HFFc6 (cell line): Measurements from ENCODE around the gene TMEM252. TPM values are rescaled to one million over a fixed set of nuclear protein-coding genes. Genes with fewer than 3 reads are reported as not detected.

Experiments used
- DNase-seq: peaks from one replicate; pipeline ENCODE4 v3.0.0-alpha.2; 2018
- H3K27ac Mint-ChIP-seq: 2 replicates; pipeline ENCODE4 v1.8.0; 2020; ENCODE audit warnings: mild to moderate bottlenecking, mixed read lengths
- H3K27me3 Mint-ChIP-seq: 2 replicates; pipeline ENCODE4 v1.8.0; 2021; ENCODE audit warnings: mild to moderate bottlenecking, moderate library complexity, mixed read lengths; ENCODE audit not compliant: insufficient read depth
- H3K36me3 Mint-ChIP-seq: 2 replicates; pipeline ENCODE4 v1.8.0; 2021; ENCODE audit warnings: low read depth, mixed read lengths
- H3K4me1 Mint-ChIP-seq: 2 replicates; pipeline ENCODE4 v1.8.0; 2020; ENCODE audit warnings: low read depth, mixed read lengths
- H3K4me3 Mint-ChIP-seq: 2 replicates; pipeline ENCODE4 v1.8.0; 2020; ENCODE audit warnings: mild to moderate bottlenecking, moderate library complexity, mixed read lengths
- H3K9me3 Mint-ChIP-seq: 2 replicates; pipeline ENCODE4 v1.8.0; 2020; ENCODE audit warnings: mild to moderate bottlenecking, mixed read lengths
- CTCF ChIP-seq: fragments of 200-600 bp; sonication (generic); IDR thresholded peaks from 2 replicates; pipeline ENCODE4 v1.5.0; 2021; ENCODE audit warnings: antibody characterized with exemption, mild to moderate bottlenecking
- long read RNA-seq: library from polyadenylated mRNA; unstranded; transcript quantifications from one replicate; pipeline ENCODE4 v2.0.0, GENCODE V29; 2019
- total RNA-seq, 6 experiments: library from RNA; stranded (reverse); fragmentation: NEBNext Ultra II Directional; extraction: Animal tissue kit (Norgen Biotek cat#: 25700); gene quantifications; 2 replicates in 1 of 6; 3 replicates in 5 of 6; pipeline ENCODE4 v1.2.3, GENCODE V29; 2021

Gene TMEM252
- total RNA-seq, result not detected
- long read RNA-seq, result 0 reads

- no peaks in the 10 kb centered on the region for H3K4me1 Mint-ChIP-seq
- H3K27me3 Mint-ChIP-seq, result peaks cover under 1% of the 10 kb centered on the region; the same call in 1 of the 2 replicates
- no peaks in the 10 kb centered on the region for H3K36me3 Mint-ChIP-seq
- no peaks in the 10 kb centered on the region; the same call in 1 of the 2 replicates for H3K9me3 Mint-ChIP-seq
- no peak within 1 kb of the TSS for H3K4me3 Mint-ChIP-seq
- DNase-seq, result no peak
- TF ChIP-seq CTCF, result no peak
- no peak within 1 kb of the TSS for H3K27ac Mint-ChIP-seq
Observed at GRCh38 chr9:68540712-68541535, at the start of gene TMEM252. TSS of gene TMEM252 (minus strand) at chr9:68540883. CDS start at chr9:68540814, 69 bp downstream.

GRCh38 chr9:68585034-68585761 lies 44.5 kb upstream of the TMEM252 start:
- no peak overlapping the region for H3K27ac Mint-ChIP-seq
- no peaks in the 10 kb centered on the region for H3K4me1 Mint-ChIP-seq
- no peaks in the 10 kb centered on the region for H3K36me3 Mint-ChIP-seq
- DNase-seq, result no peak
- TF ChIP-seq CTCF, result no peak
- no peak overlapping the region for H3K4me3 Mint-ChIP-seq
- no peaks in the 10 kb centered on the region; the same call in none of the 2 replicates for H3K27me3 Mint-ChIP-seq
- H3K9me3 Mint-ChIP-seq, result no peaks in the 10 kb centered on the region

- peak; percentile 80 for DNase-seq
- TF ChIP-seq CTCF, result peak; percentile 99
- no peak overlapping the region for H3K4me3 Mint-ChIP-seq
- H3K36me3 Mint-ChIP-seq, result no peaks in the 10 kb centered on the region
- H3K27ac Mint-ChIP-seq, result no peak overlapping the region
- H3K4me1 Mint-ChIP-seq, result no peaks in the 10 kb centered on the region
- no peaks in the 10 kb centered on the region for H3K9me3 Mint-ChIP-seq
- H3K27me3 Mint-ChIP-seq, result peaks cover 2% of the 10 kb centered on the region
Observed at GRCh38 chr9:68584189-68585033, 43.7 kb upstream of the TMEM252 start.

- Mint-ChIP-seq H3K4me3 (no peak overlapping the region), H3K36me3 (no peaks in the 10 kb centered on the region), H3K9me3 (no peaks in the 10 kb centered on the region), H3K27me3 (peaks cover 2% of the 10 kb centered on the region), H3K27ac (no peak overlapping the region), H3K4me1 (no peaks in the 10 kb centered on the region)
- DNase-seq, result no peak
- TF ChIP-seq CTCF, result no peak
Observed at GRCh38 chr9:68581696-68582095, 41.0 kb upstream of the TMEM252 start.
